ENCODE measurements around the gene PNMT. TPM values are rescaled to one million over a fixed set of nuclear protein-coding genes. Genes with fewer than 3 reads are reported as not detected.

The PNMT gene
- total and polyA plus RNA-seq, 8 donors = 0.45 to 16.6 (median 7.1) TPM; not detected in 2

DNA sequence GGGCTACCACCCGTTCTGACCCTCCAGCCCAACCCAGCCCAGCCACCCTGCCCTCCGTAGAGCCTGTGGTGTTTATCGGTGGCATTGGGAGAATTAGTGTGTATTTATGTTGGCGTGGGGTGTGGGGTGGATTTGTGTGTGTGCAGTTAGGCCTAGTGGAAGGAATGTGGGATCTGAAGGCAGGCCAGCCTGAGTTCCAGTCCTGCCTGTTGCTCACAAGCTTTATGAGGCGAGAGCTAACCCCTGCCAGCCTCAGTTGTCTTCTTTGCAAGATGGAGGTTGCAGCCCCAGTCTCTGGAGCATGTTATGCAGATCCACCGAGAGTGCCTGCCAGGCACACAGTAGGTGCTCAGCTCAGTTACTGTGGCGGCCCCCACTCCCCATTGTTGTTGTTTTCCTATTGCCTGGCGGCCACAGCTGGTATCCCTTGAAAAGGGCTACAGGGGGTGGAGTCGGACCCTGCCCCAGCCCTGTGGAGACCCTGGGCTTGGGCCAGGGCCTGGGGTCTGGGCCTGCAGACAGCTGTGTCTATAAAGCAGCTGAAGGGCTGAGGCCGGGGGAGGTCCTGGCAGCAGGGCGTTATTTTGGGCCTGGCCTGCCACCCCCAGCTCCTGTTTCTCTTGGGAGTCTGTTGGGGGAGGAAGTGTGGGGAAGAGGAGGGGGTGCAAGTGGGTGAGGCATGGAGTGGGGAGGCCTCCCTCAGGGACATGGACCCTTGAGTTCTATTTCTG lies 36.7 kb downstream of the PNMT start:
- Histone ChIP-seq H3K27ac (peak overlapping the region; percentile 85 to 95 (median 92)), H3K4me1 (peaks cover 58 to 85% (median 72%) of the 10 kb centered on the region in 4 donors), H3K27me3 (peaks cover 0 to 15% (median 5%) of the 10 kb centered on the region in 3 donors), H3K4me3 (peak overlapping the region in 1 of 4 donors; percentile 26), H3K9me3 (no peaks in the 10 kb centered on the region), H3K36me3 (peaks cover 19 to 35% (median 31%) of the 10 kb centered on the region in 4 donors)
- 15 to 41% (median 27%) methylated on average over 8 to 11 of the region's 11 CpGs for WGBS, 5 donors
- TF ChIP-seq POLR2AphosphoS5 (IDR thresholded peaks at IDR 0.05) (peak in 2 of 3 donors; percentile 35 to 71), EP300 (IDR thresholded peaks at IDR 0.05) (no peak)
- TF ChIP-seq, protein P1, sequence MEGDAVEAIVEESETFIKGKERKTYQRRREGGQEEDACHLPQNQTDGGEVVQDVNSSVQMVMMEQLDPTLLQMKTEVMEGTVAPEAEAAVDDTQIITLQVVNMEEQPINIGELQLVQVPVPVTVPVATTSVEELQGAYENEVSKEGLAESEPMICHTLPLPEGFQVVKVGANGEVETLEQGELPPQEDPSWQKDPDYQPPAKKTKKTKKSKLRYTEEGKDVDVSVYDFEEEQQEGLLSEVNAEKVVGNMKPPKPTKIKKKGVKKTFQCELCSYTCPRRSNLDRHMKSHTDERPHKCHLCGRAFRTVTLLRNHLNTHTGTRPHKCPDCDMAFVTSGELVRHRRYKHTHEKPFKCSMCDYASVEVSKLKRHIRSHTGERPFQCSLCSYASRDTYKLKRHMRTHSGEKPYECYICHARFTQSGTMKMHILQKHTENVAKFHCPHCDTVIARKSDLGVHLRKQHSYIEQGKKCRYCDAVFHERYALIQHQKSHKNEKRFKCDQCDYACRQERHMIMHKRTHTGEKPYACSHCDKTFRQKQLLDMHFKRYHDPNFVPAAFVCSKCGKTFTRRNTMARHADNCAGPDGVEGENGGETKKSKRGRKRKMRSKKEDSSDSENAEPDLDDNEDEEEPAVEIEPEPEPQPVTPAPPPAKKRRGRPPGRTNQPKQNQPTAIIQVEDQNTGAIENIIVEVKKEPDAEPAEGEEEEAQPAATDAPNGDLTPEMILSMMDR (IDR thresholded peaks at IDR 0.05) = peak in 5 of 7 experiments; percentile 7 to 71 (median 43)
- DNase-seq = peak; percentile 56 to 77
- intact Hi-C loops (cut with DNase I; ENCODE audit: low total_unique reads) = no loop called here

DNA sequence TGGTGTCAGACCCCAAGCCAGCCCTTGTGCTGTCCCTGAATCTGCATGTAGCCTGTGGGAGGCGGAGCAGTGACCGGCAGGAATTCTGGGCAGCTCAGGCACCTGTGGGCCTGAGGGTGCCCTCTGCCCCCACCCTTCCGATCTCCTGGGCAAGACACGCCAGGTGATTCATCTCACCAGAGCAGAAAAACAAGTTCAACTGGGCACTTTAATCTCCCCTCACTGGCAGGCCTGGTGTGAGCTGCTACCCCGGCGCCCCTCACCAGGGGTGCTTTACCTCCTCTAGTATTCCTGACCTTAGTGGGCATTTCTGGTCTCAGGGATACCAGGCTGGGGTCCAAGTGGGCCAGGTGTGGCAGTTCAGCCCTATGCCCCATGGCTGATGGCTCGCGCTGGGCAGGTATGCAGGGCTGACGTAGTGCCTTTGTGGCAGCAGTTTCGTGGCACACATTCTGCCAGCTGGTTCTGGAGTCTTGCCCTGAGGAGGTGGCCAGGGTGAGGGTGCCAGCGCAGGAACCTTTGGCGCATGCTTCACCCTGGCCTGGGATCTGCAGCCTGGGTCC lies 37.6 kb downstream of the PNMT start:
- Histone ChIP-seq H3K9me3 (no peaks in the 10 kb centered on the region), H3K36me3 (peaks cover 19 to 44% (median 40%) of the 10 kb centered on the region in 4 donors), H3K27me3 (peaks cover 0 to 6% (median 0%) of the 10 kb centered on the region in 3 donors), H3K27ac (peak overlapping the region; percentile 85 to 95 (median 92)), H3K4me3 (no peak overlapping the region), H3K4me1 (peaks cover 57 to 77% (median 67%) of the 10 kb centered on the region in 4 donors)
- 33 to 62% (median 43%) methylated on average over 6 to 12 of the region's 12 CpGs for WGBS, 5 donors
- intact Hi-C loops (cut with DNase I; ENCODE audit: low total_unique reads) = no loop called here
- TF ChIP-seq POLR2AphosphoS5 (IDR thresholded peaks at IDR 0.05) (peak in 2 of 3 donors; percentile 57 to 82), EP300 (IDR thresholded peaks at IDR 0.05) (no peak), POLR2A (IDR thresholded peaks at IDR 0.05) (no peak)
- TF ChIP-seq, protein P1 (IDR thresholded peaks at IDR 0.05) = peak in 1 of 7 experiments; percentile 10
- DNase-seq = peak; percentile 87 to 91

DNA sequence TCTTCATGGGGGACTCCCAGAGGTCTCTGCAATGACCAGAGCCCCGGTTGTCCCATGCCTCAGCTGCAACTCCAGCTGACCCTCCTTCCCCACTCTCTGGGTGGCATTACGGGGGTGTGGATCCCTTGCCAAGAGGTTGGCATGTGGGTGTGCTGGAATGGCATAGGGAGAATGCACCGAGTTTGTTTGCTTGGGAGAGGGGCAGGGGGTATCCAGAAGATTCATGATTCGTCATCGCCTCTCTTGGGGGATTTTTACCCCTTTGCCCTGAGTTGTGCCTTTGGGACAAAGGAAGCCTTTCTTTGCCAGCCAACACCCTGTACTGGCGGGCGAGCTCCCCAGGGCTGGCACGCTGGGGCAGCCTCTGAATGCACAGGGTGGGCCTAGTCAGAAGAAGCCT lies 38.1 kb downstream of the PNMT start:
- Histone ChIP-seq H3K4me1 (peaks cover 52 to 72% (median 62%) of the 10 kb centered on the region in 4 donors), H3K27me3 (peaks cover 0 to under 1% (median 0%) of the 10 kb centered on the region in 3 donors), H3K9me3 (no peaks in the 10 kb centered on the region), H3K4me3 (no peak overlapping the region), H3K36me3 (peaks cover 22 to 49% (median 45%) of the 10 kb centered on the region in 4 donors), H3K27ac (peak overlapping the region; percentile 85 to 95 (median 92))
- intact Hi-C loops (cut with DNase I; ENCODE audit: low total_unique reads) = no loop called here
- no peak for DNase-seq
- TF ChIP-seq POLR2AphosphoS5 (IDR thresholded peaks at IDR 0.05) = no peak
- TF ChIP-seq EP300 (IDR thresholded peaks at IDR 0.05) = no peak
- no peak for TF ChIP-seq POLR2A (IDR thresholded peaks at IDR 0.05)
- TF ChIP-seq, protein P1 (IDR thresholded peaks at IDR 0.05) = no peak
- 29 to 54% (median 45%) methylated on average over 8 of the region's 8 CpGs for WGBS, 5 donors

DNA sequence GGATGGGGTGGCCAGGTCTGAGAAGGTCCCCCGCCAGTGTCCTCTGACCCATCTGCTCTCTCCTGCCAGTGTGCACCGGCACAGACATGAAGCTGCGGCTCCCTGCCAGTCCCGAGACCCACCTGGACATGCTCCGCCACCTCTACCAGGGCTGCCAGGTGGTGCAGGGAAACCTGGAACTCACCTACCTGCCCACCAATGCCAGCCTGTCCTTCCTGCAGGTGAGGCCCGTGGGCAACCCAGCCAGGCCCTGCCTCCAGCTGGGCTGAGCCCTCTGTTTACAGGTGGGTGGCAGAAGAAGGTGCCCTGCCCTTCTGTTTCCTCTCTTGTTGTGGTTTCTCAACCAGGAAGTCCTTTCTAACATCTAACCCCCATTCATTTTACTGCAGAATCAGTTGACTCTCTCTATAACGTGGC lies 38.7 kb downstream of the PNMT start:
- Histone ChIP-seq H3K4me1 (peaks cover 48 to 66% (median 56%) of the 10 kb centered on the region in 4 donors), H3K4me3 (no peak overlapping the region), H3K27ac (peak overlapping the region; percentile 85 to 95 (median 92)), H3K27me3 (no peaks in the 10 kb centered on the region), H3K9me3 (no peaks in the 10 kb centered on the region), H3K36me3 (peaks cover 28 to 54% (median 51%) of the 10 kb centered on the region in 4 donors)
- intact Hi-C loops (cut with DNase I; ENCODE audit: low total_unique reads) = no loop called here
- WGBS, 5 donors = 33 to 65% (median 50%) methylated on average over 3 to 7 of the region's 7 CpGs
- DNase-seq = peak in 1 of 2 donors; percentile 50
- TF ChIP-seq, protein P1 (IDR thresholded peaks at IDR 0.05) = no peak
- TF ChIP-seq EP300 (IDR thresholded peaks at IDR 0.05) (no peak), POLR2A (IDR thresholded peaks at IDR 0.05) (no peak), POLR2AphosphoS5 (IDR thresholded peaks at IDR 0.05) (peak in 1 of 3 donors; percentile 35)

Measured in stomach (tissue), 9 donors.